DND-41 (cell line): ENCODE measurements around the gene MIB1.

Experiments
- CTCF ChIP-seq: IDR thresholded peaks from 2 replicates; pipeline ENCODE4 v1.5.1; 2012; ENCODE audit warnings: borderline replicate concordance, low read length, moderate library complexity, mild to moderate bottlenecking; ENCODE audit not compliant: poor library complexity, severe bottlenecking; ENCODE audit errors: extremely low read depth
- EZH2 ChIP-seq: IDR thresholded peaks from 3 replicates; pipeline ENCODE4 v1.6.1; 2012; ENCODE audit warnings: borderline replicate concordance, low read depth, mild to moderate bottlenecking, moderate library complexity, low read length, inconsistent platforms; ENCODE audit not compliant: severe bottlenecking

- no peak for TF ChIP-seq CTCF
- no peak for TF ChIP-seq EZH2
These were observed 102.7 kb downstream of the MIB1 start for GRCh38 chr18:21843341-21843740.
